ENCODE data around the gene LIX1. TPM values are rescaled to one million over a fixed set of nuclear protein-coding genes. Genes with fewer than 3 reads are reported as not detected.
A peak's percentile ranks its signal among the peaks of the same experiment; 100 is the strongest.

Gene LIX1
- total RNA-seq, 1 donor from 2014 or later: not detected

DNA sequence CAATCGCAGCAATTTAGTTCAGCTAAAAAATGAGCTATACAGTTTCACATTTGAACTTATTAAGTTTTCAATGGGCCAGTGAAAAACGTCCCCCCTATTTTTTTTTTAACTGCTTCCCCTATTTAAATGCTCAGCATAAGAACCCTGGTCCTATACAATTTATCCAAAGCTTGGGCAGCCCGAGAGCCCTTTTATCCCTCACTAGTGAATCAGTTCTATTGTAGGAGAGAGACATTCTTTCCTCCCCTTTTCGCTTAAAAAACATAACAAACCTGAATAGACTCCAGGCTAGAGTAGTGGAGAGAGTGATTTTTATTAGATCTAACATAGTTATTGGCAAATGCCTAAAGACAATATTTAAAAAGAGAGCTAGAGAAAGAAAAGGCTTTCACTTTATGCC is 1.4 kb downstream of the LIX1 start:
- no peak for ATAC-seq

GRCh38 chr5:97140250-97140649 is 2.2 kb downstream of the LIX1 start:
- peak; percentile 51 for ATAC-seq

DNA sequence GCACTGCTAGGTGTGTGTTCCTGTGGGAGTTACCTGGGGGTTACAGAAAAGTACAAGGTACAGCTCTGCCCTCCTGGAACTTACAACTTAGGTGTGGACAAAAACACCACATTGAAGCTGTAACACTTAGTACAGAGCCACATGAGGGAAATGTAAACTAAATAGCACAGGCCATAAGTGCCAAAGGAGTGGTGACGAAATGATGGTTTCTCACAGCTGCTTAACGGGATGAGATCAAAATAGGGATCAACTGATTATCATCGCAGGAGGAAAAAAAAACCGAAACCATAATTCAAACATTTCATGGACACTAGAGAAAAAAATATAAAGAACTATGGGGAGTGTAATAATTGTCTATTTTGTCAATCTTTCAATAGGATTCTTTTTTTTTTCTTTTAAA is 5.9 kb downstream of the LIX1 start:
- ATAC-seq: no peak

DNA sequence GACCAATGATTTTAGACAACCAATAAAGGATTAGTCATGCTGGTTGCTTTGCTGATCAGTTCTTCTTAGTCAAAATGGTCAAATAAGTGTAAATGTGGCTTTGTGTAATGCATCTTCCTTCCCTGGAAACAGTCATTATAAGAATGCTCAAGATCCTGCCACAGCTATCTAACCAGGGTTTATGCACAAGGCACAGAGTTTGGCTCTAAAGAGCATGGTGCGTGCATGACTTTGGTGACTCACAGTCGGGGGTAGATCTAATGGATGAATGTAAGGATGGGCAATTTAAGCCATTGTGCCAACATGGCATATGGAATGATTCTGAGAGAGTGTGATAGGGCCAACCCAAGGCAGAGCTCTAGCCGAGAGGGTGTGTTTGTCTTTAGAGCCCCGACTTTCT is 6.5 kb downstream of the LIX1 start:
- no peak for ATAC-seq

DNA sequence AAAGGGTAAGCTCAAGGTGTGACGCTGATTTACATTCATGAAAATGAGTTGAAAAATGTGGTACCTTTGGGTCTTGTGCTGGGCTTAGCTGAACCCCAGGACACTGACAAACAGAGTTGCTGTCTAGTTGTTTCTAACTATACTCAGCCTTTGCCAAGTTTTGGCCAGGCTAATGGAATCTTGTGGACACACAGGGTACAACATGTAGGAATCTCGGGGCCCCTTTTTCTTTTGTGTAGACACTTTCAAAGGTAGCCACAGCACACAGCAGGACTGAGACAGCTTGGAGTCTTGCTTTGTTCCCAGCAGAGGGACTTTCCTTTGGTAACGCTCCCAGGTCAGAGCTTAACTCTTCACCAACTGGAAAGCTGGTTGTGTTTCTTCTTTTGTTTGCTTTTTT is 7.8 kb downstream of the LIX1 start:
- ATAC-seq: no peak

DNA sequence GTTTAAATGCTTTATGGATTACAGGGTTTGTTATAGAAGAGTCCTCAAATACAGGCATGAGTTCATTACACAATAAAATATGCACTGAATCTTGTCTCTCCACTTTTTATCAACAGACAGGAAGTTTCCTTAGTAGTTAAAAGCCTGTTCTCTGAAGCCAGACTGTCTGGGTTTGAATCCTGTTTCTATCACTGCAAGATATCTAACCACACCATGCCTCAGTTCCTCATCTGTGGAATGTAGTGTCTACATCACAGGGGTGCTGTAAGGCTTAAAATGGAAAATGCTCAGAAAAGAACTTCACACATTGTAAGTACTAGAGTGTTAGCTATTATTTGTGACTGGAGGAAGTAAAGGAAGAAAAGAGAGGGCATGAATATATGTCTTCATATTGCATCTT is 9.3 kb downstream of the LIX1 start:
- no peak for ATAC-seq

- no peak for ATAC-seq
These were observed 10.5 kb downstream of the LIX1 start for GRCh38 chr5:97131921-97132320.

- ATAC-seq: no peak
These were observed 11.2 kb downstream of the LIX1 start for GRCh38 chr5:97131139-97131710.

DNA sequence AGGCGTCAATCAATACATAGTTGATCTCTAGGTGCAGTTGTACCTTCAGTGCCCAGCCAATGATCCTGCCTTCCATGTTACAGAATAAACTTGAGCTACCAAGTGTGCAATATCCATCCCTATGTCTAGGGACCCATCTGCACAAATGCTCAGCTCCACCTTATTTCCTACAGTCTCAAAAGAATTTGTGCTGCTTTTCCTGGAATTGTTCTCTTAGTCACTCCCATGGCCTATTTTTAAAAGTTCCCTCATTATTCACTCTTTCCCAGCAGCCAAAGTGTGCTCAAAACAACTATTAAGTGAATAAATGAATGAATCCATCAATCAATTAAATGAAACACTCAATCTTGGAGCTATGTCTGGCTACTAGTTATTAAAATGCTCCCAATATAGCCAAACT is 14.7 kb downstream of the LIX1 start:
- no peak for ATAC-seq

DNA sequence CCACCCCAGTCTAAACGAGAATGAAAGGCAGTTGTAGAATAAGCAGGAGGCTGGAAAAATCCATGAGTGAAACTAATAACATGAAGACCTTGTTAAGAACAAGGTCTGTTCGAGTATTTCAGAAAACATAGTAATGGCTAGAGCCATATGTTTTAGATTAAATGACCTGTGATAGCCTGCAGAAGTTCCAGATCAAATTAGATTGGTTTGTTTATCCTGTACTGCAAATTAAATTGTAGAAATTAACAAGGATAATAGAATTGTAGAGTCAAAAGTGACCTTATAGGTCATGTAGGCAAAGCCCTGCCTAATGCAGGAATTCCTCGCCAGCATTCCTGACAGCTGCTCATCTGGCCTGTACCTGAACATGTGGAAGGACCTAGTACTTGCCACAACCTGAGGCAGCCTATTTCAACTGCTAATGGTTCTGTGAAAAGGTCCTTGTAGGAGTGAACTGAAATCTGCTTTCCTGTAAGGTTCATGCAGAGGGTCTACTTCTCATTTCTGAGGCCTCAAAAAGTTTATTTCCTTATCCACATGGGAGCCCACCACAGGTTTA is 17.2 kb downstream of the LIX1 start:
- ATAC-seq: no peak

DNA sequence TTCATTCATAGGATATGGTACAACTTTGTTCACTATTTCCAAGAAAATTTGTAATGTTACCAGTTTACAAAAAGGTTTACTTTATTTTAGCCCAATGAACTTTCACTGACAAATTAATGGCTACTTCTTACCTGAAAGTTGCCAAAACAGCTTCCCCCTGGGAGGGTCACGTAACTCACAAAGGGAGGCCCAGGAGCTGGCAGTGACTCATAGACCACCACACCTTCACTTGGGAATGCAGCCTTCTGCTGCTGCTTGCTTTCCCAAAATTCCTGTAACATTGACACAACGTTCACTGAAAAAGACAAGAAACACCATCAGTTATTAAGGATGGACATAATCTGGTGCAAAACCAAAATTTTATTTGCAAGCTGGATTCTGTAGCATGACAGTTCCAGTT is 18.1 kb downstream of the LIX1 start:
- no peak for ATAC-seq

DNA sequence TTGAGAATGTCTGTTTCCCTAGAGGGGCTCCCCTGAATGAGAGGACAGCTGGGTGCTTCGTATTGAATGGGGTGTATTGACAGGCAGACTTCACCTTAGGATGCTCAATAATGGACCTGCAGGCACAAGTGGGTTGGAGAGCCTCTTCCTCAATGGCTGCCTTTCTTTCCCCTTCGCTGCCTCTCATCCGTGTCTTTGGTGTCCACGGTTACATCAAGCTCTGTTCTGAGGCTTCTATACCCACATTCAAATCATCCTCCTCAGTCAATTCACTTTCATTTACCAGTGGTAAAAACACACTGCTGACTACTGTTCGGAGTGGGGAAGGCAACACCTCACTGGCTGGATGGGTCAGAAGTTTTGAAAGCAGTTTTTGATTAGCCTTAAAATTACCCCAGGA is 20.6 kb downstream of the LIX1 start:
- ATAC-seq: no peak

GRCh38 chr5:97120195-97120594 is 22.2 kb downstream of the LIX1 start:
- ATAC-seq: no peak

DNA sequence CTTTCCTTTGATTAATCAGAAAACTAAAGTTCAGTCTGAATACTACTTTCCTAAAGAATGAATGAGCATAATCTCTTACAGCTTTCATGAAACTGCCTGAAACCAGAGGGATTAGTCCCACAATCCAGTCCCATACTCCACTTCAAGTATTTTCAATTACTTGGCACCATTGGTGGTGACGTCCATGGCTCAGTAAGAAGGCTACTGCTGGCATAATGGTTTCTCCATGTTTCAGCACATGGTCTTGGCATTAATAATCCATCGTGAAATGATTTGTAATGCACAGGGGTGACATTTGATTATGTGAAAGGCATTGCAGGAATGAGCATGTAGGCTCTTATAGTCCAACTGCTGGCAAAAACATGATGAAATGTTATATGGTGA is 23.4 kb downstream of the LIX1 start:
- no peak for ATAC-seq

- no peak for ATAC-seq
These were observed 24.0 kb downstream of the LIX1 start for GRCh38 chr5:97118261-97119006.

GRCh38 chr5:97115932-97116331 is 26.5 kb downstream of the LIX1 start:
- no peak for ATAC-seq

DNA sequence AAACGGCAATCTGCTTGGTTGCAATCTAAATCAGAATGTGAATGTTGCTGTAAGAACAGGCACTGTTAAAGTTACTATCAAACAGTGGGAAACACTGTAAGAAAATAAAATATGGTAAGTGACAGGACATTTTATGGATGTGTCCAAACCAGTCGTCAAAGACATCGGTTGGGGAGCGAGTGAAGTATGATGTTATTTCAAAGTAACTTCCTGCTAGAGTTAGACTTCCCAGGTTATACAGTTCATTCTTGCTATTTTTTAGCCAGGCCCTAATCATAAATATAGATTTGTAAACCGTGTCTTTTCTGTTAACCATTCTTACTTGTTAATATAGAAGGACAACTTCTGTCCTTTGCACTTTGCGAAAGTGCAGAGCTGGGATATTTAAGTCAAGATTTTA is 30.2 kb downstream of the LIX1 start:
- no peak for ATAC-seq

GRCh38 chr5:97111616-97112015 is 30.8 kb downstream of the LIX1 start:
- ATAC-seq: no peak

GRCh38 chr5:97111004-97111403 is 31.4 kb downstream of the LIX1 start:
- no peak for ATAC-seq

DNA sequence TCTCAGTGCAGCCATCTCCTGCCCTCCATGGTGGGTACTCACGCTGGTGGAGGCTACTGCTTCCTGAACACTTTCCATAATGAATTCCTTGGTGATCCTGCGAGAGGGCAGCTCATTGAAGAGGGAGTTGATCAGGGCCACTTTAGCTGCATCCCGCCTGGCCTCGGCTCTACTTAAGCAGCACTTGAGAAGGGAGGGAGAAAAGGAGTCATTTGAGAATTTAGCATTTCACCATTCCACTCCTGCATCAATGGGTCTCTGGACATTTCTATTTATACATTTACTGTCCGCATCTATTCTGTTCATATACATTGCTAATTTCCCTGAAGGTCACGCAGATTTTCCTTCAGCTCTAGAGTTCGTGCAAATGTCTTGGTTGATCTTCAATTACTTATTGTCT is 35.1 kb downstream of the LIX1 start:
- no peak for ATAC-seq

- ATAC-seq: no peak
These were observed 36.2 kb downstream of the LIX1 start for GRCh38 chr5:97106216-97106581.

GRCh38 chr5:97105501-97106215 is 36.8 kb downstream of the LIX1 start:
- ATAC-seq: no peak

DNA sequence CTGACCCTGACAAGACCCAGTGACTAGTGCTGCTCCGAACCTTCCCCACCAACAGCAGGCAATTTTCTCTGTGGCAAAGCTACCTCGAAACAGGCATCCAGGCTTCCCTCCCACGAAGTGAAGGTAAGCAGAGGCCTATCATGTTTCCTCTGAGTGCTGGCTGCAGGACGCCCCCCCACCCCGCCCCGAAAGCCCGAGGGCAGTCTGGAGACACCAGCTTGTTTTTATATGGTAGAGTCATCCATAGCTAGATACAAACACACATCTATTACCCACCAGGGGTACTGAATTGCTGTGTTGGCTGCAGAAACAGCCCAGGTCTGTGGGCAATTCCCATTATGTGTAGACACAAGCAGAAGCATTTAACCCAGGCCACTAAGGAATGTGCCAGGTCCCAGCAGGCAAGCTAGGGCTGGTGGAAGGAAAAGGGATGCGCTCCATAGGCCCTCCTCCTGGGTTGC is 40.4 kb downstream of the LIX1 start:
- no peak for ATAC-seq
